Measurements from ENCODE around the gene LYRM2.
A peak's percentile ranks its signal among the peaks of the same experiment; 100 is the strongest.

The LYRM2 gene

DNA sequence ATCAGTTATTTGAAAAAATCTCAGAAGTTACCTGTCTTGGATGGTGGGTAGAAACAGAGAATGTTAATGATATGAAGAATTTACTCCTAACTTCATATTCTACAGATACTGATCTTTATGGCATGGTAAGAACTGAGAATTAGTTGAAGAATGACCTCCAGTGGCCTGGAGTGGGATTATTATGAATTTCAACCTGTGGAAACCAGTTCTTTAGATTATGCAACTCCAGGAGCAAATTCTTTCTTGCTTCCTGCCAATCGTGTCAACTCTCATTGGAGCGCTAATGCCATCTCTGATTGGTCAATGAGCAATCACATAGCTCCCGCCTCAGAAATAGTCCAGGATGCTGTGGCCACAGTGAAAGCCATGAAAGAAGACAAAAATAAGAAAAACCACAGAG lies 40.6 kb downstream of the LYRM2 start:
- DNase-seq (ENCODE audit: insufficient read length, low spot score) (no peak), FAIRE-seq (peak; percentile 8)

DNA sequence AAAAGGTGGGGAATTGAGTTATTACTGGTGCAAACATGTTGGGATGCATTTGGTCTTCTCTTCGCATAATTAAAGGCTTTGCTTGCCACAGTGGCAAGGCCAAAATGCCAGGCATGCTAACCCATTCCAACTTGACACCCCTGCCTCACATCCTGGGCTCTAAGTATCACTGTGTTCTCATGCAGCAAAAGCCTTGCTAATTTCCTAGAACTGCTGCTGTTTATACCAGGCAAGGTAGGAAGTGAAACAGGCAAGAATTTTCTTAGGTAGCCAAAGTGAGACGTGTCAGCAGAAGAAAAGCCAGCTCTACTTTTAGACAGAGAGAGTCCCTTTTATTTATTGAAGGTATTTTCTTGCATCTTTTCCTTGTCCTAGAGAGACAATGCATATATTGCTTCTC lies 41.2 kb downstream of the LYRM2 start:
- DNase-seq (ENCODE audit: insufficient read length, low spot score): no peak
- FAIRE-seq: no peak

DNA sequence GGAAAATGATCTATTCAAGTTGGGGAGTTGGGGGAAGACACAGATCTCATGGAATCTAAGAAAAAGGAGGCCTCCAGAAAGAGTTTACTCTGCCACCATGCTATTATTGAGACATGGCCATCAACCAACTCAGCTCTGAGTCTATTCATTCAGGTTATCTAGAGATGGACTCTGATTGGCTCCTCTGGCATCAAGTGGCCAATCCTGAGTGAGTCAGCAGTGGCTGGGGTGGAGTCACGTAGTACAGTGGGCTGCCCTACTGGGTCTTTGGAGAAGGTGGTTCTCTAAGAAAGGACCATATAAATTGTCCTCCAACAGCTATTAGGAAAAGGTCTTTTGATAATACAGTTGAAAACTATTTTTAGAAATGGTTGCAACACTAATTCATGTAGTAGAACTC lies 42.1 kb downstream of the LYRM2 start:
- FAIRE-seq (no peak), DNase-seq (ENCODE audit: insufficient read length, low spot score) (no peak)

DNA sequence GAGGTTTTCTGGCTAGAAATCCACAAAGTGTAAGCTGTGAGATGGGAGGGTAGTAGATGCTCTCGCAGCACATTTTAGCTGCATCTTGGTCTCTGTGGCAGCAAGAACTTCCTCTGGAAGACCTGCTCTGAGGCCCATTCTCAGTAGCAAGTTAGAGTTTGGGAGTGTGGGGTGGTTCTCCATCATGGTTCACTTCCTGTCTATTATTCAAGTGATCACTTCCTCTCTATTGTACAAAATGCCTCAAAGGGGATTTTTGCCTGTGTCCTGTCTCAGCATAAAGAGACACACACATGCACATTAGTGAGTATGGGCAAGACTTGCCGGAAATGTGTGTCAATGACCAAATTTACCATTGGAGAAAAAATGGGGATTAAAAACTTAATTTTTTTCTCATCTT lies 42.5 kb downstream of the LYRM2 start:
- peak; percentile 80 for FAIRE-seq
- DNase-seq (ENCODE audit: insufficient read length, low spot score): peak; percentile 32

DNA sequence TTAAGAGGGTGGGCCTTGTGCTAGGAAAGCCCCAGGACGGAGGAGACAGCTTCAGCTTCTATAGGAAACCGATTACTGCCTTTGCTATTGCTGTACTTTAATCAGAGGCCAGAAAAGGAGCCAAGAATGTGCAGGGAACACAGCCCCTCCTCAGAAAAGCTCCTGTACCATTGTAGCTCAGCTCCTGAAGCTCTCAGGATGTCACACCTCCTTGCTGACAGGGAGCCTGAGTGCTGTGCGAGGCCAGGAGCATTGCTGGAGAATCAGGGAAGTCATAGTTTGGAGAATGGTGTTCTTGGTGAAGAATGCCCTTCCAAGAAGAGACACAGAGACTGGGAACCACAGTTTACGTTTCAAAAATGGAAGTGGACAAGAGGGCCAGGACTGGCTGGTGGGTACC lies 46.8 kb downstream of the LYRM2 start:
- DNase-seq (ENCODE audit: insufficient read length, low spot score) (no peak), FAIRE-seq (no peak)

DNA sequence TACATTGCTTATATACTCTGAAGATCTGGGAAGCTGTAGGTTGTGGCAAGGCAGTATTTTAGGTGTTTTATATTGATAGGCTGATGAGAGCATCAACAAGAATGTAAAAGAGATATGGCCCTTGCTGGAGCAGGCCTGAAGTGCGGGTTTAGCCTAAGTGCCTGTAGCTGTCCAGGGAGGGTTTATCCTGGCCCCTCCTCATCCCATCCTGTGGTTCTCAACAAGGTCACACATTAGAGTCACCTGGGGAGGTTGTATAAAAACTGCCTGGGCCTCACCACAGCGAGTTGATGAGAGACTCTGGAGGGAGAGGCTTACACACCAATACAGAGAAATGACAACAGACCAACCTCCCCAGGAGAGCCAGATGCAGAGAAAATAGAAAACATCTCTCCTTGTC lies 48.4 kb downstream of the LYRM2 start:
- FAIRE-seq (no peak), DNase-seq (ENCODE audit: insufficient read length, low spot score) (no peak)

DNA sequence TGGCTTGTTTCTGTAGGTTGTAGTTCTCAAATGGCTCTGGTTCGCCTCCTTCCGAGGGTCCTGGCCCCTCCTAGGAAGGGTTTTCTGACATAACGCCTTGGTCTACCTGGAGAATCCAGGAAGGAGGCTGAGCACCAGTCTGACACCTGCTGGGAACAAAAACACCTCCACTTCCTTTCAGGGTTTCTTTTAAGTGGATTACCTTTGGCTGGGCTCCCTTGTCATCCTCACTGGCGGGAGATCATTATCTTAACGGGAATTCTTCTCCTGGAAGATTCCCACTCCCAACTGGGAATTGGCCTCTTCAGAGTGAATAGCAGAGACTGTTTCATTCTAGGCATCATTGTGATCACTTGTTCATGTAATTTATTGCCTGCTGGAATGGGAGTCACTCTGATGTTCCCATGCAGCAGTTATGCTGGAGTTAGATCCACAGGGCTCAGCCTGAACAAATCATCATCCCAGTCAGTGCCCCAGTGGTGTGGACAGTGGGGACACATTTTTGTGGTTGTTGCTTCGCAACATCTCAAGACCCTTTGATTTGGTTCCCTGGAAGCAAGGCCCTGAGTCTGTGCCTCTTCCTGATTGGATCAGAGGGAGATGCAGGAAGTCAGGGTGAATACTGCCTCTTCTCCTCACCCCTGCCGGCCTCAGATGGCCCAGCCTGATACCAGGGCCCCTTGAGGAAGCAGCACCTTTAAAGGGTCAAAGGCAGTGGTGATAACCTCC lies 49.1 kb downstream of the LYRM2 start:
- FAIRE-seq: no peak
- no peak for DNase-seq (ENCODE audit: insufficient read length, low spot score)

DNA sequence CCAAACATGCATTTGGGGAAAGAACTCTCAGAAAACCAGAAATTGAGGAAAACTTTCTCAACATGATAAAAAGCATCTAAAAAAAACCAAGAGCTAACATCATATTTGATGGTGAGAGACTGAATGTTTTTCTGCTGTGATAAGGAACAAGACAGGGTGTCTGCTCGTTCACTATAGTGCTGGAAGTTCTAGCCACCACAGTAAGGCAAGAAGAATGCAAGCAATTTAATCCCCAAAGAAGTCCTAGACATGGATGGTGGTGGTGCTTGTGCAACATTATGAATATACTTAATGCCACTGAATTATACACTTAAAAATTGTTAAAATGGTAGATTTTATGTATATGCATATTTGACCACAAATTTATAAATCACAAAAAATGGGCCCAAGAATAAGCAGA lies 53.4 kb downstream of the LYRM2 start:
- FAIRE-seq: no peak
- DNase-seq (ENCODE audit: insufficient read length, low spot score): no peak

DNA sequence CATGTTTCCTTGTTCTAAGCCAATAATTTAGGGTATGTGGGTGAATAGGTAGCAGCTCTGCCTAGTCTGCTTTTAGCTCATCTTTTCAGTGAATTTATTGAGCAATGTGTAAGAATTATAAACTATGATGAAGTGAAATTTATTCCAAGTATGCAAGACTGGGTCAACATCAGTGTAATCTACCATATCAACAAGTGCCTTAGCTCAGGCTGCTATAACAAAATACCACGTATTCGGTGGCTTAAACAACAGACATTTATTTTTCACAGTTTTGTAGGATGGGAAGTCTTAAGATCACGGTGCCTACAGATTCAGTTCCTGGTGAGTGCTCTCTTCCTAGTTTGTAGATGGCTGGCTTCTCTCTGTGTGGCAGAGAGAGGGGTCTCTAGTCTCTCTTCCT lies 54.0 kb downstream of the LYRM2 start:
- no peak for FAIRE-seq
- no peak for DNase-seq (ENCODE audit: insufficient read length, low spot score)

DNA sequence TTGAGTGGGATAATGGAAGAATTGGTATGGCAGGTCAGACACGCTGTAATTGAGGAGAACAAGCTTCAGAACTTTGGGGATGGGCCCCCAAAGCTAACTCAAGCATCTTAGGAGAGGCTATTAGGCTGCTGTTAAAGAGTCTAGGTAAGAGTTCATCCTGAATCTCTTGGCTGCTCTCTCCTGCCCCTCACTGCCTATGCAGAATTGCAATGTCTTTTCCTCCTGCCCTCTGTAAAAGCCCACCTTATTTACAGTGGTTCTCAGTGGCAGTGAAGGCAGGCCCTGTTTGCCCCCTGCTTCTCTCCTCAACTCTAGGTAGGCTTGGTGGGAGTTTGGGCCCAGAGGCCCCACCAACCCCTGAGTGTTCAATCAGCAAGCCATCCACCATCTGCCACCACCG lies 55.0 kb downstream of the LYRM2 start:
- FAIRE-seq (no peak), DNase-seq (ENCODE audit: insufficient read length, low spot score) (no peak)

DNA sequence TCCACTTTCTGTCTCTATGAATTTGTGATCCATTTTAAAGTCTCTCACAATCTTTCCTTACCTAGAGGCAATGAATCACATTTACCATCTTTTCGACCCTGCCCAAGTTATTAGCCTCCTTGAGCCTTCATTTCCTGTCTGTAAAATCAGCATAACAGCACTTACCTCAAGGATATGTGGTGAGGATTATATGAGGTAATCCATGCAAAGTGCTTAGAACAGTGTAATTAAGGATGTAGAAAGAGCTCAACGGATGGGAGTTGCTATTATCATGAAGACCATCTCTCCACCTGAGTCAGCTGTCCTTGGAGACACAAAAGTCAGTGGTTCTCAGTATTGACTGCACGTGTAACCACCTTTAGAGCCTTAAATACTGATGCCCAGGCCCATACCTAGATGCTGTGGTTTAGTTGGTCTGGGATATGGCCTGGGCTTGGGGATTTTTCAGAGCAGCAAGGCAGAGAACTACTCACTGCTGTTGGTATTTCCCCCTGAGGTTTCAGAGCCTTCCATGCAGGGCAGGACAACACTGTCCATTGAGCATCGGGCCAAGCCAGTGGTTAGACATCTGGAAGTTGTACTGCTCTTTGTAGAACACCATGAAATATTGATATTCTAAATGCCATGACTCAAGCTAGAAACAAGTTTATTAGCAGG lies 55.8 kb downstream of the LYRM2 start:
- no peak for FAIRE-seq

DNA sequence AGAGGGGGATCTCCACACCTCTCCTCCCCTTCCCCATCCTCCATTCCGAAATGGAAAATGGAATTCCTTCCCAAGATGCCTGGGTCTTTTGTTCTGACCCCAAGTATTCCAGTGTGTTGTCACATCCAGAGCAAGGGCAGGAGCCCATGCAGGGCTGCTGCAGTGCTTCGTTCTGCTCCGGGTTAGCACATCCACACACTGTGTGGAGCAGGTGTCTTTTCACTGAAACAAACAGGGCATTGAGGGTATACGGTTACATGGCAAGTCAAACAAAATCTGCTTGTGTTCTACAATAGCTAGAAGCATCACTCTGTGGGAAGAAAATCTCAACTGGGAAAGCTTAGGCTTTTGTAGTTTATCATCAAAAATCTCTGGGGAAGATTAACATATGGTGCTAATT lies 56.9 kb downstream of the LYRM2 start:
- DNase-seq (ENCODE audit: insufficient read length, low spot score): no peak

More for the DNA sequence above, 55.8 kb downstream of the LYRM2 start:
- no peak for DNase-seq (ENCODE audit: insufficient read length, low spot score)

DNA sequence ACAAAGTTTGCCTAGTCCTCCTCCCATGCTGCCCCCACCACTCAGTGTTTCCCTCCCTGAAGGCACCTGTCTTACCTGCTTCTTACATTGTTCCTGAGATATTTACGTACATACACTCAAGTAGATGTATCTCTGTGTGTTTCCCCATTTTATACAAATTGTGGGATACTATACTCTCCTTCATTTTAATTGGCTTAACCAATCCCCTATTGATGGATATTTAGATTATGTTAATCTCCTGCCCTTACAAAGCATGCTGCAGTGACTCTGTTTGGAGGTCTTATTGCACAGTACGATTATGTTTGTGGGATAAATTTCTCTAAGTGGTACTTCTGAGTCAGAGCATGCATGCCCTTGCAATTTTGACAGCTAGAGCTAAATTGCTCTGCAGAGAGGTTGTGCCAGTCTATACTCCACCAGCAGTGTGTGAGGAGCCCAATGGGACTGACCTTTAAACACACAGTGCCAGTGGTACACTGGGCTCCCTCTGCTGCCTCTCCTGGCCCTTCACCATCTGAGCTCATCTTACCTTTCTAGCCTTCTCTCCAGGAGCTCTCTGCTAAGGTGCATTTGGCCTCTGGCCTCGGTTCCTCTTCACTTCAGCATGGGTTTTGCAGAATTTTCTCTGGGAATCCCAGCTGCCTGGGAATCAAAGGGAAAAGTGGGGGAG lies 57.4 kb downstream of the LYRM2 start:
- FAIRE-seq (no peak), DNase-seq (ENCODE audit: insufficient read length, low spot score) (no peak)

More for the DNA sequence above, 56.9 kb downstream of the LYRM2 start:
- no peak for FAIRE-seq

DNA sequence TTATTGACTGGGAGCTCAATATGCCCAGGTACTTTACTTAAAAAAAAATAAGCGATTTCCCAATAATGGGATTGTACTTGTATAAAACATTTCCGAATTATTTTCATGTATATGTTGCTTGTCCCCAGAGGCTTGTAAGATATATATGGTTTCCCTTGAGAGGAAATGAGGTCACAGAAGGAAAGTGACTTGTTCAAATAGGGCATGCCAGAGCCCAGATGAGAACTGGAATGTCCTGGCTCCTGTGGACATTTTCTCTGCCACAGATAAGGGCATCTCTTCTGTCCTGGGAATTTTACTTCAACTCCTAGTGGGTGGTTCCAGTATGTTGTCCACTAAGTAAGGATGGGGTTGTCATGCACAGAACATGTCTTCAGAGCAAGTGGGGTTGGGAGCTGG lies 63.0 kb downstream of the LYRM2 start:
- FAIRE-seq (no peak), DNase-seq (ENCODE audit: insufficient read length, low spot score) (no peak)

DNA sequence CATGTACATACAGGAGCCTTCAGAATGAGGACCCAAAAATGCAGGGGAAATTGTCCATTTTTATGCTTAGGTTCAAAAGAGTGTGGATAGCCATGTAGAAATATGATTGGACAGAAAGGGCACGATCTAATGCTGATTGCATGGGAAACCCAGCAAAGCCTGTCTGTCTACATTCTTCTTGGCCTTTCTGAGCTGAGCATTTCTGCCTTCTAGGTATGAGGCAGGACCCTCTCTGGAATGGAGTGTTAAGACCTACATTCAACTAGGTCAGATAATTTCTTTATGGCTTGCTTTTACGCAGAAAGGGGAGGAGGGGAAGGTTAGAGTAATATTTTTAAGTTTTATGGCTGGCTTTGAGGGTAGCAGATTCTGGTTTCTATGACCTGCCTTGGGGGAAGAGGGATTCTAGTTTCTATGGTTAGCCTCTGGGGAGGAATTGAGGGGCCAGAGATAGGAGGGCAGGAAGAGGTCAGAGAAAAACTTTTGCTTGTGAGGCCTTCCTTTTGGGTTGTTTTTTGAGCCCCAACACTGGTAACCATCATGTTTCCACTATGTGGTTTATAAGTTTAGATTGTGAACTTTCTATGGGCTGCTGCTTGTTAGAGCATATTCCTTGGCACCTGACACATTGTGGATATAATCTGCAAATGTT lies 63.5 kb downstream of the LYRM2 start:
- peak; percentile 42 for FAIRE-seq
- no peak for DNase-seq (ENCODE audit: insufficient read length, low spot score)

DNA sequence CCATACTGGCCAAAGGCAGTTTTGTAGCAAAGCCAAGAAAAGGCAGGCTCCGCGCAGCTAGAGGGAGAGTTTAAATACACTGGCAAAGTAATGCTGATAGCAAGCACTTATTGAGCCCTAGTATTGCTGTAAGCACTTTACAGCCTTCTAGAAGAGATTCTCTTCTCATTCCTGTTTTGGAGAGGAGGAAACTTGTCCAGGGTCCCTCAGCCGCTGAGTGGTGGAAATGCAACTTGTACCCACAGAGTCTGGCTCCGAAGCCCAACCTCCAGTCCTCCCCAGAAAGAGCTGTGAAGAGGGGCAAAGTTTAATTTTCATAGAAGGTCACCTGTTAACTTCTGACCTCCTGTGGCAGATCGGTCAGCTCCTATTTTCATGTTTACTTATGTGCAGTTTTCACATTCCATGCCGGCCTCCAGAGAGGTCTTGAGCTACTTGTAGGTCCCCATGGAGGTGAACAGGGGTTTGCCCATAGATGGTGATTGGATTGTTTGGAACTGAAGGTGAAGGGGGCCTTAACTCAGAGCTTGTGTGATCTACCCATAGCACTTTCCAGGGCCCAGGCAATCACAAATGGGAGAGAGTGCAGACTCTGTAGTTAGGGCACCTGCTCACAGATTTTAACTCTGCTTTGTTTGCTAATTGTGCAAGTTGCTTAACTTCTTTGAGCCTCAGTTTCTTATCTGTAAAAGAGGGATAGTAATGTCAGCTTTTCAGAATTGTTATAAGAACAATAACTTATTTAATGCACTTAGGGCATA lies 70.7 kb downstream of the LYRM2 start:
- FAIRE-seq (no peak), DNase-seq (ENCODE audit: insufficient read length, low spot score) (no peak)

DNA sequence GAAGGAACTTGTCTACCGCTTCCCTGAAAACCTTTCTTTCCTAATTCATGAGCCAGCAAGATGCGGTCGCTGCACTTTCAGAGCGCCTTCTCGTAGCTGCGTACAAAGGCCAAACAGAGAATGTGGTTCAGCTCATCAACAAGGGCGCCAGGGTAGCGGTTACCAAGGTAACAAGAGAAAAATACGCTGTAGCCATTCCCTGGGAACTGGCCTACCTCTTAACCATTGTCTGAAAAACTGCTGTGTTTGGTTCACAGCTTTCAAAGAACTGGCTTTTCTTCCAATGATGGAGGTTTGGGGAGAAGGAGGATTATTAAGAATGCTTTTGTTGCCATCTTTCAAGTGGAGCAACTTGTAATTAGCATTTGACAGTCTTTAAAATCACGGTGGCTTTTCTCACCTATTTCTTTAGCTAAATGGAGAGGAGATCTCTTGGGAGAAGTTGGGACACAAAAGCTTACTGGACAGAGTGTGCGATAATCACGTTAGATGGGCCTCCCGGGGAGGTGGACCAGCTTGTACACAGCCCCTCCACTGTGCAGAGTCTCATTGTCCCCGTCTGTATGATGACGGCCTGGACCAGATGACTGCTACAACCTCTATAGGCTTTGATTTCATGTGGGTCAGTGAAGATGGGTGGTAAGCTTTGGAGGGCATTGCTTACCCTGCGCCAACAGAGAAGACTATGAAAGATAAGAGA lies 71.5 kb downstream of the LYRM2 start:
- FAIRE-seq: no peak
- DNase-seq (ENCODE audit: insufficient read length, low spot score): no peak

DNA sequence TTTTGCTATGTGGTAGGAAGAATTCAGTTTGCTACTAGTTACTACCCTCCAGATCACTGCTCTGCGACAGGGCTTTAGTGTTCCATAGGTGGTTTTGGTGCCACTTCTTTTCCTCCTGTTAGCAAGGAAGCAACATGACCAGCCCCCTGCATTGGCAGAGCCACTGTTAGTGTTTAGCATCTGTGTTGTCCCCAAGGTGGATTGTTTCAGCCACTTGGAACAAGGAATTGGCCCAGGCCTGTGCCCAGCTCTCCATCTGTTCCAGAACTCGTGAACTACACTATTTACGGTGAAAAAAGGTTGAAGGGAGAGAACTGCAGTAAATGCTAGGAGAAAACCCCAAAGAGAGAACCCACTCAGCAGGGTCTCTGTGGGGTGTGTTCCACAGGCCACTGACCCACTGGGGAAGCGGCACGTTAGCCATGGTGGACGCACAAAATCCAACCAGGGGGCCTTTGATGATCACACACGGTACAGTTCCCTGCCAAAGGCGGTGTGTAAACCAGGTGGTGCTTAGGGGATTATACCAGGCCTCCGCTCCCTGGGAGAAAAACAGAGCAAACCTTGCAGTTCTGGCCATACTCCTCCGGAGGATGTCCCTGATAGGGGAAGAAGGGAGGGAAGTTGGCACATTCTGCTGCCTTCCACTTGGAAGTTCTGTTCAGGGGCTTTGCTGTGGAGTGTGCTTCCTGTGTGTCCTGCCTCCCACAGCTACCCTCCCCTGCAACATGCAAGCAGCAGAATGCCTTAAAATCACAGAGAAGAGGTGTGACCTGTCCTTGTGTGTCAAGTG lies 72.3 kb downstream of the LYRM2 start:
- FAIRE-seq (no peak), DNase-seq (ENCODE audit: insufficient read length, low spot score) (no peak)

DNA sequence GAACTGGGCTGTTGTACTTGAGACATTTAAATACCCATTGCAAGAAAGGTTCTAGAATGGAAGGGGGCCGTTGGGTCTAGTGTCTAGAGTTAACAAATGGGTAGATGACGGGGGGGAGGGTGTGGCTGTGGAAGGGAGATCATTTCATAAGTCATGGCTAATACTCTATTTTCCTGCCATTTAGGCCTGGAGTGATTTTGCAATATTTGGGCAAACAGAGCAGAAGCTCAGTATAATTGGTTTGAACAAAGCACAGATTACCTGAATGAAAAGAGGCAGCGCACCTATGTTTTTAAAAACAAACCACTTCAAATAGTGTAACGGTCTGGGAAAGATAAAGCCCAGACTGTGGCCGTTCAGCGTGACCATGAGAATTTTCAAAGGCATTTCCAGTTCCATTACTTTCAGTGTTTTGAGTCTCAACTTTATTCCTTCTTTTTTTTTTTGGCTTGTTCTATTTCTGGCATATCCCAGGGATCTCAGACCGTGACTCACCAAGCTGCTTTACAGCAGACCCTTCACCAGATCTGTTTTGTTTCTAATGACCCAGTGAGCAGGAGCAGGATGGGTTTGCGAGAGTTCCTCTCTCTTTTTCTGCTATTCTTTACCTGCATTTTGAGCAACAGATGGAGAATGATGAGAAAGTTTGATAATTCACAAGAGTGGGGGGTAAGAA lies 73.7 kb downstream of the LYRM2 start:
- no peak for FAIRE-seq

More for the DNA sequence above, 73.7 kb downstream of the LYRM2 start:
- DNase-seq (ENCODE audit: insufficient read length, low spot score): no peak

Data from GM19239 (cell line).